Measurements from ENCODE around the gene HNF1A. TPM values are rescaled to one million over a fixed set of nuclear protein-coding genes. Genes with fewer than 3 reads are reported as not detected.
A peak's percentile ranks its signal among the peaks of the same experiment; 100 is the strongest.

Gene HNF1A
- total RNA-seq, 4 donors from 2014 or later: not detected

DNA sequence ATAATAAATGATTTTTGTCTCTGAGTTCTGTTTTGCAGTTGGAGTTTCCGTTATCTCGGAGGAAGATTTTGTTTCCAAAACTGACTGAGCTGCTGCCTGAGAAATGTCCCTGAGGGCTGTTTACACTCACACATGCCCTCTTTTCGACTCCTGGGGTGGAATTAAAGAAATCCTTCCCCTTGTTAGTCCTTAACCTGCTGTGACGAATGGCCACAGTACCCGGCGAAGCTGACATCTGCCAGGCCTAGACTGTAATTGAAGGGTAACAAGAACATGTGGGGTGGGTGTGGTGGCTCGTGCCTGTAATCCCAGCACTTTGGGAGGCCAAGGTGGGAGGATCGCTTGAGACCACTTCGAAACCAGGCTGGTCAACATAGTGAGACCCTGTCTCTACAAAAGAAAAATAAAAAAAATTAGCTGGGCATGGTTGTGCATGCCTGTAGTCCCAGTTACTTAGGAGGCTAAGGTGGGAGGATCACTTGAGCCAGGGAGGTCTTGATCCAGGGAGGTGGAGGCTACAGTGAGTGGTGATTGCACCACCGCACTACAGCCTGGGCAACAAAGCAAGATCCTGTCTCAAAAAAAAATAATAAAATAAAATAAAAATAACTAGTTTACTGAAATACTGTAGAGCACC lies 52.4 kb downstream of the HNF1A start:
- no peak for TF ChIP-seq POLR2A (IDR thresholded peaks at IDR 0.05)
- TF ChIP-seq, protein P1, sequence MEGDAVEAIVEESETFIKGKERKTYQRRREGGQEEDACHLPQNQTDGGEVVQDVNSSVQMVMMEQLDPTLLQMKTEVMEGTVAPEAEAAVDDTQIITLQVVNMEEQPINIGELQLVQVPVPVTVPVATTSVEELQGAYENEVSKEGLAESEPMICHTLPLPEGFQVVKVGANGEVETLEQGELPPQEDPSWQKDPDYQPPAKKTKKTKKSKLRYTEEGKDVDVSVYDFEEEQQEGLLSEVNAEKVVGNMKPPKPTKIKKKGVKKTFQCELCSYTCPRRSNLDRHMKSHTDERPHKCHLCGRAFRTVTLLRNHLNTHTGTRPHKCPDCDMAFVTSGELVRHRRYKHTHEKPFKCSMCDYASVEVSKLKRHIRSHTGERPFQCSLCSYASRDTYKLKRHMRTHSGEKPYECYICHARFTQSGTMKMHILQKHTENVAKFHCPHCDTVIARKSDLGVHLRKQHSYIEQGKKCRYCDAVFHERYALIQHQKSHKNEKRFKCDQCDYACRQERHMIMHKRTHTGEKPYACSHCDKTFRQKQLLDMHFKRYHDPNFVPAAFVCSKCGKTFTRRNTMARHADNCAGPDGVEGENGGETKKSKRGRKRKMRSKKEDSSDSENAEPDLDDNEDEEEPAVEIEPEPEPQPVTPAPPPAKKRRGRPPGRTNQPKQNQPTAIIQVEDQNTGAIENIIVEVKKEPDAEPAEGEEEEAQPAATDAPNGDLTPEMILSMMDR (IDR thresholded peaks at IDR 0.05): no peak
- 75 to 79% methylated on average over 10 of the region's 10 CpGs for WGBS, 2 donors

DNA sequence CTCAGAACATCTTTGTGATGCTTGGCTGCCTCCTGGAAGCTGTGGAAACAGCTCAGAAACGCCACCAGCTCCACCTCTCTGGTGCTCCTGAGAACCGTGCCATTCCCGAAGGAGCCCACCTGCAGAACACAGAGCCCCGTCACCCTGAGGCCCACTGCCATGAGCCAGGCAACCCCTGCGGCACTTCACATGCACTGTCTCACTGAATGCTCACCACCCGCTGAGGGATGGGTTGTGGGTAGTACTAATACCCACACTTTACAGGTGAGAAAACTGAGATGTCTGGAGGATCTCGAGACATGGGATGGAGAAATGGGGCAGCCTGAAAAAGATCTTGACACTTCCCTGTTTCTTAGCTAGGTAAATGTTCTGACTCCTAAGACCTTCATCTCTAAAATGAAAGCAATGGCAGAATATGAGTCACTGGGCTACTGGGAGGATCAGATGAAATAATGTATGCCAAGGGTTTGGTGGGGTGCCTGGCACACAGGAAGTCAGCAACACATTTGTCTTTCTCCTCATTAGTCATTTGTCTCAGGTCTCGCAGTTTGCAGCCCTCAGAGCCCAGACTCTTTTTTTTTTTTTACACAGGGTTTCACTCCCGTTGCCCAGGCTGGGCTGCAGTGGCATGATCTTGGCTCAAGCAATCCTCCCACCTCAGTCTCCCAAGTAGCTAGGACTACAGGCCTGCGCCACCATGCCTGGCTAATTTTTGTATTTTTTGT lies 55.4 kb downstream of the HNF1A start:
- Histone ChIP-seq H3K27me3 (no peaks in the 10 kb centered on the region), H3K4me1 (peaks cover 0 to 5% of the 10 kb centered on the region in 2 donors), H3K9me3 (no peaks in the 10 kb centered on the region), H3K27ac (no peak overlapping the region), H3K36me3 (no peaks in the 10 kb centered on the region), H3K4me3 (replicated peaks in 1 of 3) (no peak overlapping the region)
- intact Hi-C loops (cut with DNase I): no loop called here
- no peak for TF ChIP-seq POLR2A (IDR thresholded peaks at IDR 0.05)
- TF ChIP-seq, protein P1 (IDR thresholded peaks at IDR 0.05): no peak
- DNase-seq: peak in 1 of 2 donors; percentile 6
- WGBS, 2 donors: 79 to 81% methylated on average over 8 to 10 of the region's 10 CpGs

More for the DNA sequence above, 52.4 kb downstream of the HNF1A start:
- no peaks in the 10 kb centered on the region for H3K36me3 ChIP-seq
- no peaks in the 10 kb centered on the region for H3K9me3 ChIP-seq
- H3K27ac ChIP-seq: no peak overlapping the region
- H3K27me3 ChIP-seq: no peaks in the 10 kb centered on the region
- no peak for DNase-seq
- no peak overlapping the region for H3K4me3 ChIP-seq (replicated peaks in 1 of 3)
- H3K4me1 ChIP-seq: no peaks in the 10 kb centered on the region
- intact Hi-C loops (cut with DNase I): no loop called here

DNA sequence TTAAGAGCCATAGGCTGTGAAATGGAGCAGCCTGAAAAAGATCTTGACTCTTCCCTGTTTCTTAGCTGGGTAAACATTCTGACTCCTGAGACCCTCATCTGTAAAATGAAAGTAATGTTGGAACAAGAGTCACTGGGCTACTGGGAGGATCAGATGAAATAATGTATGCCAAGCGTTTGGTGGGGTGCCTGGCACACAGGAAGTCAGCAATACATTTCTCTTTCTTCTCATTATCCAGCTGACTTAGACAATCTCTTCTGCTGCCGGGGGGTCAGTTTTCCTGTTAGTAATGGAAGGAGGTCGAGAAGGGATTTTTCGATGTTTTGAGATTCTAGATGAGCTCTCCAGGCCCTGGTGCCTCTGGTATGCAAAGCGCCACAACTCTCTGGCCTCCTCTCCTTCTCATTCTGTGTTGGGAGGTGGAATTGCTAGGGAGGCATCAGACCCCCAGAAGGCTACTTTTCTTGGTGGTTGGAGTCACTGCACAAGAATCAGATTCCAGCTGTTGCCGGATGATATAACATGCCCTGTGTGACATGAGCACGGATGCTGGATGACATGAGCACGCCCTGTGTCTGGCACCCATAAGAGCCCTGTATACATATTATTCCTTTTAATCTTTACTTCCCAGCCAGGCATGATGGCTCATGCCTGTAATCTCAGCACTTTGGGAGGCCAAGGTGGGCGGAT lies 56.4 kb downstream of the HNF1A start:
- intact Hi-C loops (cut with DNase I): no loop called here
- Histone ChIP-seq H3K27ac (no peak overlapping the region), H3K4me3 (replicated peaks in 1 of 3) (no peak overlapping the region), H3K9me3 (no peaks in the 10 kb centered on the region), H3K36me3 (no peaks in the 10 kb centered on the region), H3K27me3 (no peaks in the 10 kb centered on the region), H3K4me1 (peaks cover 0 to 10% of the 10 kb centered on the region in 2 donors)
- DNase-seq: no peak
- TF ChIP-seq, protein P1 (IDR thresholded peaks at IDR 0.05): no peak
- TF ChIP-seq POLR2A (IDR thresholded peaks at IDR 0.05): no peak
- 81 to 86% methylated on average over 8 to 9 of the region's 9 CpGs for WGBS, 2 donors

DNA sequence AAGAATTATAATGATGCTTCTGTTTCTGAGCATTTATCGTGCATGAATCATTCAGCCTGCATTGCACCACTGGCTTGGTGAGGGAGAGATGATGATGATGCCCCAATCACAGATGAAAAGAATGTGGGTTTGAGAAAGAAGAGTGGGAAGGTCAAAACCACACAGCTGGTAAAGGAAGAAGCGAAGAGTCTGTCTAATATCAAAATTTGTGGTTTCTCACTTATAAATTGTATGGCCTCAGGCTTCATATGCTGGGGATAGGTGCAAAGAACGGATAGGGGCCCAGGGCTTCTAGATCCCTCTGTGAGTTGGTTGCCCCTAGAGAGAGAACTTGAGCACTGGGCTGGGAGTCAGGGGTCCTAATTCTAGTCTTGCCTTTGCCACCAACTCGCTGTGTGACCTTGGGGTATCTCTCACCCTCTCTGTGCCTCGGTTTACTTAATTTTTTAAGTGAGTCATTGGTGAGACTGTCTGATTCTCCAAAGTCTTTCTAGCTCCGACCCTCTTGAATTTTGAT lies 58.5 kb downstream of the HNF1A start:
- WGBS, 2 donors: 90 to 92% methylated on average over 6 of the region's 6 CpGs
- intact Hi-C loops (cut with DNase I): no loop called here
- H3K9me3 ChIP-seq: no peaks in the 10 kb centered on the region
- no peak overlapping the region for H3K27ac ChIP-seq
- no peak for DNase-seq
- H3K36me3 ChIP-seq: no peaks in the 10 kb centered on the region
- H3K27me3 ChIP-seq: no peaks in the 10 kb centered on the region
- peaks cover 0 to 10% of the 10 kb centered on the region in 2 donors for H3K4me1 ChIP-seq
- H3K4me3 ChIP-seq (replicated peaks in 1 of 3): no peak overlapping the region
- TF ChIP-seq POLR2A (IDR thresholded peaks at IDR 0.05): no peak
- TF ChIP-seq, protein P1 (IDR thresholded peaks at IDR 0.05): no peak
